Activated naive CD8-positive, alpha-beta T cell treated with anti-CD3 and anti-CD28 coated beads, Interleukin-2, amount 10 ng/mL, durations not matched to agents 7 days and 5 days (primary cell): ENCODE measurements around the gene SCFD2. TPM values are rescaled to one million over a fixed set of nuclear protein-coding genes. Genes with fewer than 3 reads are reported as not detected.

Experiments used
- ATAC-seq: fragments of 150-1000 bp; cut with Tn5 transposase; one replicate; pipeline ENCODE4 v1.10.0; 2021; ENCODE audit warnings: low read depth, moderate library complexity
- POLR2A ChIA-PET: fragments of 350-600 bp; sonication (Branson Sonifier 250); formaldehyde crosslinking; loops from one replicate; lab custom pipeline; 2021; ENCODE audit warnings: antibody characterized with exemption; lab: Charles Lee
- DNase-seq: peaks from one replicate; pipeline ENCODE4 v3.0.0; 2021
- H3K27ac Mint-ChIP-seq: one replicate; pipeline ENCODE4 v1.8.0; 2022; ENCODE audit warnings: mild to moderate bottlenecking, mixed read lengths
- H3K27me3 Mint-ChIP-seq: one replicate; pipeline ENCODE4 v1.8.0; 2022; ENCODE audit warnings: mild to moderate bottlenecking, moderate library complexity, mixed read lengths
- H3K36me3 Mint-ChIP-seq: one replicate; pipeline ENCODE4 v1.8.0; 2021; ENCODE audit warnings: mild to moderate bottlenecking, mixed read lengths
- H3K4me1 Mint-ChIP-seq: one replicate; pipeline ENCODE4 v1.8.0; 2021; ENCODE audit warnings: mixed read lengths
- H3K4me3 Mint-ChIP-seq: one replicate; pipeline ENCODE4 v1.8.0; 2022; ENCODE audit warnings: mild to moderate bottlenecking, moderate library complexity, mixed read lengths
- H3K9me3 Mint-ChIP-seq: one replicate; pipeline ENCODE4 v1.8.0; 2021; ENCODE audit warnings: mixed read lengths
- total RNA-seq, 2 experiments: library from RNA; stranded (reverse); gene quantifications; one replicate each; pipeline ENCODE4 v1.2.3, GENCODE V29; 2021

Gene SCFD2
- total RNA-seq, 2 experiments from 2014 or later = 18.1 to 22.9 TPM

DNA sequence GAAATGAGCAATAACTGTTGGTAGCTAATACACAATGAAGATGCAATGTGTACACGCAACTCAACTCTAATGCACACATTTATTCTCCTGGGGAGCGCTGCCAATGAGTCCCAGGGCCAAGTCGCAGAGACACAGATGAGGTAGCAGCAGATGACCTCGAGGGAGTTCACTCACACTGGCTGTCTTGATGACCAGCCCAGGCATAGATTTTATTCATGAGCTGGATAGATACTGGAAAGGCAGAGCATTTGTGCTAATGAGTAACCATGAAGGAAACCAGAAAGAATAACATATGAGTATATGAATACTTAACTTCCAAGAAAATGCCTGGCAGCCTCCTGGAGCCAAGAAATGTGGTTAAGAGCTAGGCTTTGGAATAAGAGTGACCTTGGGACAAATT is 461.4 kb downstream of the SCFD2 start:
- H3K27me3 Mint-ChIP-seq = no peaks in the 10 kb centered on the region
- H3K27ac Mint-ChIP-seq = no peak overlapping the region
- ATAC-seq (no peak), DNase-seq (no peak)
- H3K36me3 Mint-ChIP-seq = peaks cover 11% of the 10 kb centered on the region
- no peaks in the 10 kb centered on the region for H3K4me1 Mint-ChIP-seq
- no peak overlapping the region for H3K4me3 Mint-ChIP-seq
- POLR2A ChIA-PET = no interaction called here
- peaks cover 6% of the 10 kb centered on the region for H3K9me3 Mint-ChIP-seq

DNA sequence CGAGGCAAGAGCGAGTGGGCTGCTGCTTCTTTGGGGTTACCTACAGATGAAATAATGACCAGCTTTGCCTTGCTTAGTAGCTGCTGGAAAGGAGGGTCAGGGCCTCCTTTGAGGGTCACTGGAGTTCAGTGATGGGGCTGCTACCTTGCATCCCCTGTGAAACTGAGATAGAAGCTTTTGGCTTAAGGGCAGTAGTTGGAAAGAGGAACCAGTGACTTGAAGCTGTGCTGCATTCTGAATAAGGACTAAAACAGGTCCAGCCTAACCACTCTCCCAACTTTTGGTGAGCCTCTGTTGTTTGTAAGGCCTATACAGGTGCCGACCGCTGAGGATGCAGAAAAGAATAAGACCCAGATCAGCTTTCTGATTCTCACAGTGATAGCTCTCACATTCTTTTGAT is 462.6 kb downstream of the SCFD2 start:
- Mint-ChIP-seq H3K4me1 (no peaks in the 10 kb centered on the region), H3K36me3 (peaks cover 13% of the 10 kb centered on the region), H3K27me3 (no peaks in the 10 kb centered on the region), H3K4me3 (no peak overlapping the region), H3K27ac (no peak overlapping the region), H3K9me3 (peaks cover 7% of the 10 kb centered on the region)
- ATAC-seq (no peak), DNase-seq (no peak)
- POLR2A ChIA-PET = no interaction called here

DNA sequence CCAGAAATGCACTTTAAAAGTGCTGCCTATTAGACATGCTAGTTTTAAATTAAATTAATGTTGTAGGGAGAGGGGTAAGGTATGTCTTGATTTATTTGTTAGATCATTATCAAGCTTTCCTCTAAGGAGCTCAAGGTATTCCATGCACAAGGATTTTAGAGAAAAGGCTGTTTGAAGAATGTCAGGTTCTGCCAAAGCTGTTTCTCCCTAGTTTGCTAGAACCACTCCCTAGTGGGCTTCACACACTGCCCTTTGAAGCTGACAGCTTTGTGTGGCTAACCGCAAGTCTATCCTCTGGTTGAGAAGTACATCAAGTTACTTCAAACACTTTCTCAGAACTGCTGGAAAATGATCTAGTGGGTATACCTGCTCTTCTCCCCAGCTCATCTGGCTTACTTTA is 471.4 kb downstream of the SCFD2 start:
- ATAC-seq = peak; percentile 75
- H3K27me3 Mint-ChIP-seq = no peaks in the 10 kb centered on the region
- peaks cover 4% of the 10 kb centered on the region for H3K9me3 Mint-ChIP-seq
- POLR2A ChIA-PET = no interaction called here
- no peak overlapping the region for H3K4me3 Mint-ChIP-seq
- no peak overlapping the region for H3K27ac Mint-ChIP-seq
- no peak for DNase-seq
- H3K4me1 Mint-ChIP-seq = peaks cover 15% of the 10 kb centered on the region
- peaks cover 9% of the 10 kb centered on the region for H3K36me3 Mint-ChIP-seq

DNA sequence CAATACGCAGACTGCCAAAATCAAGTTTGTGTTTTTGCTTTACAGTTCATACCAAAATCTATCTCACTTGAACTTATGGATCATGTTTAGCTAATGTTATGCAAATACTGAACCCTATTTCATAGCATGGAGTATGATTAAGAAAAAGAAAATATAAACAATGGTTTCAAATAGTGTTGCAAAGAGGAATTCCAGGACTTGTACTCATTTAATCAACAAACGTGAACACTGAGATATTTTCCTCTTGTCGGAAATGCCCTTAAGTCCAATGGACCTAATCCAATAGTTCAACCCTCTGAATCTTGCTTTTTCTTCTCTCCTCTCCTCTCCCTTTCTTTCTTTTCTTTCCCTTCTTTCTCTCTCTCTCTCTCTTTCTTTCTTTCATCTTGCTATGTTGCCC is 473.0 kb downstream of the SCFD2 start:
- Mint-ChIP-seq H3K9me3 (peaks cover 5% of the 10 kb centered on the region), H3K36me3 (peaks cover 15% of the 10 kb centered on the region), H3K27ac (no peak overlapping the region), H3K4me3 (no peak overlapping the region), H3K27me3 (no peaks in the 10 kb centered on the region), H3K4me1 (peaks cover 16% of the 10 kb centered on the region)
- ATAC-seq (no peak), DNase-seq (no peak)
- POLR2A ChIA-PET = no interaction called here

DNA sequence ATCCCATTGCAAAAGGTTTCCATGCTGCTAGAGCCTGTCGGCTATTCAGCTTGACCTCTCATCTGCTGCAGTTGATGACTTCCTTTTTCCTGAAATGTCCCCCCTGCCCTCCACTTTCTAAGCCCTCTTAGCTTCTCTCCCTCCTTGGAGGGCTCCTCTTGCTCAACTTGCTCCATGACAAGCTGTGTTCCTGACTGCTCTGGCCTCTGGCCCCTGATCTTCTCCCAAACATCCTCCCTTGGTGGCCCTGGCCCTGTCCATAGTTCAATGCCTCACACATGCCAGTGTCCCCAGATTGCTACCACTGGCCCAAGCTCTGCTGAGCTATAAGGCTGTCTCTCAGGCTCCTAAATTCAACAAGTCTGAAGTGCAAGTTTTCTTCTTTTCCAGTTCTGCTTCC is 474.1 kb downstream of the SCFD2 start:
- Mint-ChIP-seq H3K4me3 (no peak overlapping the region), H3K36me3 (peaks cover 17% of the 10 kb centered on the region), H3K9me3 (peaks cover 7% of the 10 kb centered on the region), H3K27me3 (no peaks in the 10 kb centered on the region), H3K4me1 (peaks cover 16% of the 10 kb centered on the region), H3K27ac (no peak overlapping the region)
- ATAC-seq (no peak), DNase-seq (no peak)
- POLR2A ChIA-PET = no interaction called here

DNA sequence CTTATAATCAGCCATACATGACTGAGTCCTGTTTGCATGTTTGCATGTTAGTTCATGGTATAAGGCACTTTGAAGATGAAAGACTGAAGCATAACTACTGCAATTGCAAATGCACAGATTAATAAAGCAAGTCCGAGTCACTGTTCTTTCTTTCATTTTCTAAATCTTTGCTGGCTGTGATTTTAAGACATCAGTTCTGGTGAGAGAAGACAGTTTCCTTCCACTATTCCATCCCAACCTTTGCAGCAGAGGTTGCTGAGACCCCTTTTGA is 475.4 kb downstream of the SCFD2 start:
- H3K4me3 Mint-ChIP-seq = no peak overlapping the region
- DNase-seq (no peak), ATAC-seq (no peak)
- peaks cover 21% of the 10 kb centered on the region for H3K36me3 Mint-ChIP-seq
- H3K9me3 Mint-ChIP-seq = peaks cover 7% of the 10 kb centered on the region
- no peak overlapping the region for H3K27ac Mint-ChIP-seq
- H3K27me3 Mint-ChIP-seq = no peaks in the 10 kb centered on the region
- peaks cover 13% of the 10 kb centered on the region for H3K4me1 Mint-ChIP-seq
- POLR2A ChIA-PET = no interaction called here

DNA sequence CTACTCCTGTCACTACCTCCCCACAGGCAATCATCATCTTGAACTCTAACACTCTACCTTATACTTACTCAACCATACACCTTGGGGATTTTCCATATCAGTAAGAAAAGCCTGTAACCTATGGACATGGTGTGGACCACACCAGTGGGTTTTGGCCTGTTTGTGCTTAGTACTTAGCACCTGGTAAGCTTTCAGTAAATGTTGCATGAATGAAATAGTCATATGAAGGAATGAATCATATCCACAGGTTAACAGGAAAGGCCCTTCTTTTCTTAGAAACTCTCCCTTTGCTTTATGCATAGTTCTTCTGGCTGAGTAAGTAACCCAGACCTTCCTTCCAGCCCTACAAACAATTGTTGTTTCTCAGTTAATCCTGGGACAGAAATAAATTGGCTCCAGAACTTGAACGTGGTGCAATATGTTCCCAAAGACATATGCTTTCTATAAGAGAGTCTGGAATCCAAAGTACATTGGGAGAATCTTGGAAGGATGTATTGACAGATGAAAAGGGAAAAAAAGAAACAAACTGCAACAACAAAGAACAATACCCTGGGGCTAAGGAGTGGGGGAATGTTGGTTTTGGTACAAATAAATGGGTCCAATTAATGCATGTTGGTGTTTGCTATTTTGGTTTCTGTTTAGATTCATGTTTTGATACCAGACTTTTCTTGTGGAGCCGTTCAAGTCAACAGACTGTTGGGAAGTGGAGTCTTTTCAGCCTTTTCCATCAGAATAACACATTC is 475.9 kb downstream of the SCFD2 start:
- ATAC-seq (peak; percentile 50), DNase-seq (no peak)
- Mint-ChIP-seq H3K27me3 (no peaks in the 10 kb centered on the region), H3K4me1 (peaks cover 13% of the 10 kb centered on the region), H3K36me3 (peaks cover 25% of the 10 kb centered on the region), H3K27ac (no peak overlapping the region), H3K9me3 (peaks cover 10% of the 10 kb centered on the region), H3K4me3 (no peak overlapping the region)
- POLR2A ChIA-PET = no interaction called here

DNA sequence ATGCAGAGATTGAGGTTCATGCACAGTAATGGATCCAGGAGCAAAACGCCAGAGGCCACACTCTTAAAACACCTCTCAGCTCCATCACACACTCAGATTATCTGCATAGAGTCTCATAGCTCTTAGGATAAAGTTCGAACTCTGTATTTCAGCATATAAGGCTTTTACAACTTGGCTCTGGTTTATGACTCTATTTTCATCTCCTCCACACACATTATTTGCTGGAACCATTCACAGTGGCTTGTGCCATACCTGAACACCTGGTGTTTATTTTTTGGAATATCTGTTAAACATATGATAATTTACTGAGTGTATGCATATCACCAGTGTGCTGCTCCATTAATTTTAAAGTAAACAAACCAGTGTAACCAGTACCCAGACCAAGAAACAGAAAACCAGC is 476.5 kb downstream of the SCFD2 start:
- POLR2A ChIA-PET = no interaction called here
- no peaks in the 10 kb centered on the region for H3K27me3 Mint-ChIP-seq
- H3K4me1 Mint-ChIP-seq = peaks cover 13% of the 10 kb centered on the region
- H3K4me3 Mint-ChIP-seq = no peak overlapping the region
- H3K27ac Mint-ChIP-seq = no peak overlapping the region
- H3K9me3 Mint-ChIP-seq = peaks cover 10% of the 10 kb centered on the region
- H3K36me3 Mint-ChIP-seq = peaks cover 25% of the 10 kb centered on the region
- DNase-seq (no peak), ATAC-seq (no peak)

DNA sequence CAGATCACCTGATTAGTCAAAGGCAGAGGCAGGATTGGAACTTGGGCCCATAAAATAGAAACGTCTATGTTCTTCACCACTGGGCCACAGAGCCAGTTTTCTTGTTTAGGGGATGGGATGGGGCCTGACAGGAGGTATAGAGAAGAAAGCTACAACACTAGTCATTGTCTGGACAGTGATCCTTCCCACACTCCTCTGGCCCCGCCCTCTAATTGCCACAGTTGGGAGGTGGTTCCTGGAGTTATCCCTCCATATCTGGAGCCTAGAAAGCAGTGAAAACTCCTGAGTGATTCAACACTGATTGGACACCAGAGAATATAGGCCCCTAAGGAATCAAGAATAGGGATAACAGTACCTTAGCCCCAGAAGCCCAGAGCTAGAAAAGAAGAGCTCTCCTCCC is 480.9 kb downstream of the SCFD2 start:
- DNase-seq (no peak), ATAC-seq (no peak)
- Mint-ChIP-seq H3K4me1 (peaks cover 12% of the 10 kb centered on the region), H3K36me3 (peaks cover 34% of the 10 kb centered on the region), H3K4me3 (no peak overlapping the region), H3K27ac (no peak overlapping the region), H3K27me3 (no peaks in the 10 kb centered on the region), H3K9me3 (peaks cover 10% of the 10 kb centered on the region)
- POLR2A ChIA-PET = no interaction called here

DNA sequence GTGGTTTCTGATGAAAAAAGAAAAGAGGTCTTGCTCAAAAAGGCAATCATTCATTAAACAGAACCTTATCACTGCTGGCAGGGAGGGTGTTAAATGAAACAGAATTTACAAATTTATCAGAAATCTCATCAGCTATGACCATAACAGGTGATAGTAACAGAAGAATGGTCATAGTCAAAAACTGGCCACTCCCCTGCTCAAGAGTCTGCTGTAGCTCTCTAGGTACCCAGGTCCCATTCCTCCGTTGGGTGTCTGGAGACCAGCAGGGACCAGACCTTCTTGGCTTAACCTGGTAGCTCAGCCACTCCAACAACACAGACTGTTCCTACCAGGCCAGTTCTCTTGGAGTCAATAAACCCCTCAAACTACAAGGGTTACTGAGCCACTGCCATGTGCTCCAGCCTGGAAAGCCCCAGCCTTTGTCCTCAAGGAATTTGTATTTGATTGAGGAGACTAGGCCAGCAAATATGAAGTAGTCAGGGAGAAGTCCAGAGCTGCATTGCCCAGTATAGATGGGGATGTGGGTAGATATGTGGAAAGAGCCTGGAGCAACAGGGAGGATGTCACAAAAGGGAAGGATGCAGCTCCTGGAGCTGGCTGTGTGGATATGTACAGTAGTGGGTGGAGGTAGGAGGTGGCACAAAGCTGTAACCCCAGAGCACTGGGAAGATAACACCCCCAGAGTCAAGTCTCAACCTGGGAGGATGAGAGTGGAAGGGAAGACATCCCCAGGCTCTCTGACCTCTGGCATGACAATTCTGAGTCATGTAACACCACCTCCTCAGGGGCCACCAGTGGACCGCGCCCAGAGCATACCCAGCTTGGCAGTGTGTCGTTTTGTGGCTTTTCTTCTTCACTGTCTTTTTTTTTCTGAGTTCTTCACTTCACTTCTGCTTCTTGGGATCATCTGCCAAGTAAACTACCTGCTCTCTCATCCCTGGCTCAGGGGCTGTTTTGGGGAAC is 481.9 kb downstream of the SCFD2 start:
- Mint-ChIP-seq H3K4me1 (peaks cover 5% of the 10 kb centered on the region), H3K36me3 (peaks cover 29% of the 10 kb centered on the region), H3K27me3 (no peaks in the 10 kb centered on the region), H3K9me3 (peaks cover 10% of the 10 kb centered on the region), H3K27ac (no peak overlapping the region), H3K4me3 (no peak overlapping the region)
- DNase-seq = no peak
- POLR2A ChIA-PET = no interaction called here
- ATAC-seq = no peak

DNA sequence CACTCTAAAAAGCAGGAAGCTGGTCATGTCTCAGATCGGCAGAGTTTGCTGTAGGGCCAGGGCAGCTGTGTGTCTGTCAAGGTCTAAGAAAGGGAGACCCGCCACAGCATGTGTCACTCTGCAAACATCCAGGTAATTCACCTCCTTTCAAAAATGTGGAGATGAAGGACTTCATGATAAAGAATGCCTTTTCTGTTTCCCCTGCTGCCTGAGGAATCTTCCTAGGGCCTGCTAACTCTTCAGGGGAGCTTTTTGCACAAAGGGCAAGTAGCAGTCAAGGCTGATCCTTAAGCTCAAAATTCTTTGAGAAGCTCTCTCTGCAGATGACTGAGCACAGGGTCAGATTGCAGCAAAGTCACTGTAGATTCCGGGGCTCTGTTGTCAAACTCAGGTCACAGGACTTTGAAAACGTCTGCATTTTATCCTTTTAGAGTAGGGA is 482.7 kb downstream of the SCFD2 start:
- H3K9me3 Mint-ChIP-seq = peaks cover 7% of the 10 kb centered on the region
- no peak overlapping the region for H3K27ac Mint-ChIP-seq
- POLR2A ChIA-PET = no interaction called here
- H3K36me3 Mint-ChIP-seq = peaks cover 21% of the 10 kb centered on the region
- H3K4me1 Mint-ChIP-seq = peaks cover 5% of the 10 kb centered on the region
- DNase-seq (no peak), ATAC-seq (no peak)
- no peaks in the 10 kb centered on the region for H3K27me3 Mint-ChIP-seq
- H3K4me3 Mint-ChIP-seq = no peak overlapping the region

DNA sequence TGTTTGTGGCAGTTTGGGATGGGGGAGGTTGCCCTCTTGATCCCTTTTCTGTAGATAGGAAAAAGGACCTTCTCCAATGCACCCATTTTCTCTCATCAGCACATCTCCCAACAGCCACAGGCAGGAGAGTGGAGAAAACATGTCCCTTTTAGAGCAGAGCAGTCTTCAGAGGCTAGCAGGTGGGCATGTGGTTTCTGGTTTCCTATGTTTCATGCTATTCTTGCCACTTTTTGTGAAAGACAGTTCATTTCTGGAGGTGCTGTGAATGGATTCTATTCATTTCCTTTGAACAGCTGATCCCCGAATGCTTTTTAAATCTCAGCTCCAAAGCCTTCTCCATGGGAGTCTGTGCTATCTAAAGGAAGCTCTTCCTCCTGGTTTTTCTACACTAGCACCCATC is 484.9 kb downstream of the SCFD2 start:
- Mint-ChIP-seq H3K9me3 (peaks cover 3% of the 10 kb centered on the region), H3K4me3 (no peak overlapping the region), H3K36me3 (peaks cover 15% of the 10 kb centered on the region), H3K27ac (no peak overlapping the region), H3K4me1 (peaks cover 8% of the 10 kb centered on the region), H3K27me3 (no peaks in the 10 kb centered on the region)
- no peak for ATAC-seq
- no peak for DNase-seq
- POLR2A ChIA-PET = no interaction called here

DNA sequence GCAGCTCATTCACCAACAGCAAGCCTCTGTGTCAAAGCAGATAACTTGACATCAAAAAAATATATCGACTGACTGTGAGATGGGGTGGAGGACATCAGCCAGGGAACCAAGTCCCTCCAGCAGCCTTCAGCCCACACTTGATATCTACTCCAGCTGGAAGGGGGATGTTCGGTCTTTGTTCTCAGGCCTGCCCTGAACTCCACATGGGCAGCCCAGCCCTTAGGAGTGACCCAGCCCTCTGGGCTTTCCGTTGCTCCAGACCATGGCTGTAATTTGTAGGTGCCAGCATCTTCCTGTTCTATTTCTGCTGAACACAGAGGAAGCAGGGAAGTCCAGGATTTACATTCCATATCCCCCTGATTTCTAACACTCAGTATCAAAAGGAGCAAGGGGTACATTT is 486.4 kb downstream of the SCFD2 start:
- Mint-ChIP-seq H3K36me3 (peaks cover 10% of the 10 kb centered on the region), H3K9me3 (no peaks in the 10 kb centered on the region), H3K4me1 (peaks cover 11% of the 10 kb centered on the region), H3K4me3 (no peak overlapping the region), H3K27me3 (no peaks in the 10 kb centered on the region), H3K27ac (no peak overlapping the region)
- ATAC-seq (no peak), DNase-seq (no peak)
- POLR2A ChIA-PET = interaction anchor here (0.6 kb wide), 1 partner anchor 69 kb away, joined by 4 read pairs; no protein-coding TSS in a partner anchor

DNA sequence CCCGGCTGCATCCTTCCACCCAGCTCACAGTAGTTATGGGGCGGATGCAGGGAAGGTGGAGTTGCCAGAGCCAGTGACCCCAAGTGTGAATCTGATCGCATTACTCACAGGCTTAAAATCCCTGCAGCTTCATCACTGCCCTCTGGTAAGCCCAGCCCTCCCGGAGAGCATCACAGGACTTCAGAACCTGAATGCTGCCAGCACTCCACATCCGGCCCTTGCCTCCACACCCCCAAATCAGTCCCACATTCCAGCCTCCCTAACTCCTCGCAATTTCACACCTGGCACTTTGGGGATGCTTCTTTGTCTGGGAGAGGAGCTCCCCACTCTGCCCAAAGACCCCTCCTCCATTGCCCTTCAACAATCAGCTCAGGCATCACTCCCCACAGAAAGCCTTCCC is 488.2 kb downstream of the SCFD2 start:
- Mint-ChIP-seq H3K27me3 (no peaks in the 10 kb centered on the region), H3K27ac (no peak overlapping the region), H3K36me3 (peaks cover 13% of the 10 kb centered on the region), H3K4me3 (no peak overlapping the region), H3K9me3 (no peaks in the 10 kb centered on the region), H3K4me1 (peaks cover 11% of the 10 kb centered on the region)
- DNase-seq (no peak), ATAC-seq (no peak)
- POLR2A ChIA-PET = no interaction called here
